HepG2 (cell line): ENCODE measurements around the gene RNU11. TPM values are rescaled to one million over a fixed set of nuclear protein-coding genes. Genes with fewer than 3 reads are reported as not detected.

ENCODE experiments used
- CHD2 ChIP-seq: IDR thresholded peaks from 2 replicates; pipeline ENCODE4 v1.6.1; 2011; ENCODE audit warnings: low read depth, low read length, improper control_type of control experiment
- EP300 ChIP-seq, 3 experiments: sonication (generic) in 1 of 3; formaldehyde crosslinking in 1 of 3; IDR thresholded peaks; 2 replicates each; pipeline versions ENCODE4 v1.5.1 to v1.6.1; 2011 to 2020; ENCODE audit warnings: low read depth in 2 of 3, low read length in 2 of 3, borderline replicate concordance in 1 of 3, improper control_type of control experiment in 1 of 3, mild to moderate bottlenecking in 1 of 3, missing genetic modification reagents in 1 of 3, moderate library complexity in 1 of 3
- GZF1 ChIP-seq: sonication (generic); formaldehyde crosslinking; IDR thresholded peaks from 2 replicates; pipeline ENCODE4 v1.5.1; 2020; ENCODE audit warnings: mild to moderate bottlenecking, missing genetic modification reagents
- MIER2 ChIP-seq: IDR thresholded peaks from 2 replicates; pipeline ENCODE4 v1.6.1; 2016; ENCODE audit warnings: missing biosample characterization, missing genetic modification reagents
- NAIF1 ChIP-seq: sonication (generic); formaldehyde crosslinking; IDR thresholded peaks from 2 replicates; pipeline ENCODE4 v1.5.0; 2020; ENCODE audit warnings: mild to moderate bottlenecking, missing genetic modification reagents, borderline replicate concordance
- NFE2L2 ChIP-seq: fragments of 150-350 bp; IDR thresholded peaks from 2 replicates; pipeline ENCODE4 v1.6.1; 2014; ENCODE audit warnings: low read length
- NR2C2 ChIP-seq: sonication (generic); formaldehyde crosslinking; IDR thresholded peaks from 2 replicates; pipeline ENCODE4 v1.4.0; 2020; ENCODE audit warnings: missing genetic modification reagents, mild to moderate bottlenecking, moderate library complexity, borderline replicate concordance
- NR3C1 ChIP-seq: sonication (generic); formaldehyde crosslinking; IDR thresholded peaks from 2 replicates; pipeline ENCODE4 v1.4.0; 2020; ENCODE audit warnings: missing genetic modification reagents
- PRPF4 ChIP-seq: fragments of 200-400 bp; formaldehyde crosslinking; IDR thresholded peaks from 2 replicates; pipeline ENCODE4 v1.6.1; 2016; ENCODE audit warnings: low read length, low read depth; ENCODE audit not compliant: poor library complexity, severe bottlenecking
- RFX3 ChIP-seq: IDR thresholded peaks from 2 replicates; pipeline ENCODE4 v1.6.1; 2016; ENCODE audit warnings: missing biosample characterization, missing genetic modification reagents
- RFXANK ChIP-seq: IDR thresholded peaks from 2 replicates; pipeline ENCODE4 v1.6.1; 2016
- SNAPC2 ChIP-seq: sonication (generic); formaldehyde crosslinking; IDR thresholded peaks from 2 replicates; pipeline ENCODE4 v1.8.1; 2022; ENCODE audit warnings: mild to moderate bottlenecking, missing genetic modification reagents
- TAF15 ChIP-seq: fragments of 200-400 bp; formaldehyde crosslinking; IDR thresholded peaks from one replicate; pipeline ENCODE4 v1.6.1; 2018; ENCODE audit warnings: mild to moderate bottlenecking, low read depth, low read length; ENCODE audit not compliant: poor library complexity, severe bottlenecking
- ZNF138 ChIP-seq: sonication (generic); formaldehyde crosslinking; IDR thresholded peaks from 2 replicates; pipeline ENCODE4 v1.5.0; 2020; ENCODE audit warnings: mild to moderate bottlenecking, low read depth, missing genetic modification reagents
- ZNF143 ChIP-seq: sonication (generic); formaldehyde crosslinking; IDR thresholded peaks from 2 replicates; pipeline ENCODE4 v1.4.0; 2020; ENCODE audit warnings: missing genetic modification reagents
- ZNF7 ChIP-seq: IDR thresholded peaks from 2 replicates; pipeline ENCODE4 v1.6.1; 2016; ENCODE audit warnings: missing biosample characterization, missing genetic modification reagents
- ZNF749 ChIP-seq: sonication (generic); formaldehyde crosslinking; IDR thresholded peaks from 2 replicates; pipeline ENCODE4 v1.8.0; 2022; ENCODE audit warnings: mild to moderate bottlenecking, missing genetic modification reagents, moderate library complexity, borderline replicate concordance
- polyA plus RNA-seq, 8 experiments: library from polyadenylated mRNA; depleted of rRNA in 3 of 8; stranded (reverse) in 7 of 8; unstranded in 1 of 8; fragments of >200 nt; fragmentation: Illumina TruSeq in 4 of 8; extraction: Trizol in 4 of 8; gene quantifications; 2 replicates each; pipeline versions ENCODE4 v1.2.1 to v1.2.3, GENCODE V29; 2011 to 2016; ENCODE audit warnings: low read depth in 4 of 8, missing spikeins in 1 of 8, mixed read lengths in 1 of 8; ENCODE audit not compliant: insufficient read depth in 1 of 8
- total RNA-seq, 5 experiments: library from RNA; depleted of rRNA; stranded (reverse); fragments of >200 nt; fragmentation: Illumina TruSeq; extraction: Trizol; gene quantifications; 2 replicates each; pipeline ENCODE4 v1.2.3, GENCODE V29; 2016; ENCODE audit warnings: low read depth in 1 of 5
- TF ChIP-seq, protein P1 (sequence below): sonication (generic); formaldehyde crosslinking; IDR thresholded peaks from 2 replicates; pipeline ENCODE4 v1.5.0; 2020; ENCODE audit warnings: missing genetic modification reagents, mild to moderate bottlenecking, borderline replicate concordance
- TF ChIP-seq, protein P2 (sequence below): sonication (generic); formaldehyde crosslinking; IDR thresholded peaks from 2 replicates; pipeline ENCODE4 v1.4.0; 2020; ENCODE audit warnings: missing genetic modification reagents, borderline replicate concordance
- TF ChIP-seq, protein P3 (sequence below): sonication (generic); formaldehyde crosslinking; IDR thresholded peaks from 2 replicates; pipeline ENCODE4 v1.4.0; 2020; ENCODE audit warnings: missing genetic modification reagents
- TF ChIP-seq, protein P4 (sequence below): IDR thresholded peaks from 2 replicates; pipeline ENCODE4 v1.6.1; 2016; ENCODE audit warnings: control low read depth
- TF ChIP-seq, protein P5 (sequence below), 2 experiments: fragments of 450-650 bp in 1 of 2; sonication (generic) in 1 of 2; formaldehyde crosslinking; IDR thresholded peaks; 2 replicates each; pipeline versions ENCODE4 v1.5.0 to v1.8.0; 2020 to 2022; ENCODE audit warnings: mild to moderate bottlenecking in 1 of 2, missing genetic modification reagents in 1 of 2
- TF ChIP-seq, protein P6 (sequence below): sonication (generic); formaldehyde crosslinking; IDR thresholded peaks from 2 replicates; pipeline ENCODE4 v1.8.1; 2022; ENCODE audit warnings: mild to moderate bottlenecking, missing genetic modification reagents

Gene RNU11
- total and polyA plus RNA-seq, 2 of the 13 experiments (the other 11 are each of a cell fraction or from before 2014, with no cell fraction given): not detected

DNA sequence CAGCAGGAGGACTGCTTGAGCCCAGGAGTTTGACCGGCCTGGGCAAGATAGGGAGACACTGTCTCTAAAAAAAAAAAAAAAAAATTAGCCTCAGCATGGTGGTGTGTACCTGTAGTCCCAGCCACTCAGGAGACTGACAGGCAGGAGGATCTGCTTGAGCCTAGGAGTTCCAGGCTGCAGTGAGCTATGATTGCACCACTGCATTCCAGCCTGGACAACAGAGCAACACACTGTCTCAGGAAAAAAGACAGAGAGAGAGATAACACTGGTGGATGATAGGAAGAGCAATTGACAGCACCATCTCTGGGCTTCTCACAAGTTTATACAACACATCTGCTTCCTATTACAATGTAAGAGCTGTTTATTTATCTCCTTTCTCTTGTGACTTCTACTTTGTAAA is 2.4 kb upstream of the RNU11 start (continued):
- TF ChIP-seq NR2C2 (CRISPR knock-in tag) (no peak), EP300 (IDR thresholded peaks at IDR 0.05; ENCODE audit: low read depth in 2 of 2, low read length in 2 of 2) (peak in 1 of 2 experiments; percentile 29; a peak in 1 of 4 replicates), EP300 (CRISPR knock-in tag; IDR thresholded peaks at IDR 0.05; ENCODE audit: borderline replicate concordance) (no peak), CHD2 (no peak), ZNF749 (no peak), RFXANK (CRISPR knock-in tag) (no peak), SNAPC2 (CRISPR knock-in tag) (no peak), NR3C1 (CRISPR knock-in tag) (no peak), NAIF1 (CRISPR knock-in tag) (no peak), GZF1 (no peak), ZNF7 (no peak), MIER2 (no peak), NFE2L2 (no peak), TAF15 (no peak), ZNF138 (no peak), RFX3 (CRISPR knock-in tag) (no peak), PRPF4 (no peak), ZNF143 (CRISPR knock-in tag) (no peak)
- TF ChIP-seq, protein P1, sequence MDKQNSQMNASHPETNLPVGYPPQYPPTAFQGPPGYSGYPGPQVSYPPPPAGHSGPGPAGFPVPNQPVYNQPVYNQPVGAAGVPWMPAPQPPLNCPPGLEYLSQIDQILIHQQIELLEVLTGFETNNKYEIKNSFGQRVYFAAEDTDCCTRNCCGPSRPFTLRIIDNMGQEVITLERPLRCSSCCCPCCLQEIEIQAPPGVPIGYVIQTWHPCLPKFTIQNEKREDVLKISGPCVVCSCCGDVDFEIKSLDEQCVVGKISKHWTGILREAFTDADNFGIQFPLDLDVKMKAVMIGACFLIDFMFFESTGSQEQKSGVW: no peak
- TF ChIP-seq, protein P2, sequence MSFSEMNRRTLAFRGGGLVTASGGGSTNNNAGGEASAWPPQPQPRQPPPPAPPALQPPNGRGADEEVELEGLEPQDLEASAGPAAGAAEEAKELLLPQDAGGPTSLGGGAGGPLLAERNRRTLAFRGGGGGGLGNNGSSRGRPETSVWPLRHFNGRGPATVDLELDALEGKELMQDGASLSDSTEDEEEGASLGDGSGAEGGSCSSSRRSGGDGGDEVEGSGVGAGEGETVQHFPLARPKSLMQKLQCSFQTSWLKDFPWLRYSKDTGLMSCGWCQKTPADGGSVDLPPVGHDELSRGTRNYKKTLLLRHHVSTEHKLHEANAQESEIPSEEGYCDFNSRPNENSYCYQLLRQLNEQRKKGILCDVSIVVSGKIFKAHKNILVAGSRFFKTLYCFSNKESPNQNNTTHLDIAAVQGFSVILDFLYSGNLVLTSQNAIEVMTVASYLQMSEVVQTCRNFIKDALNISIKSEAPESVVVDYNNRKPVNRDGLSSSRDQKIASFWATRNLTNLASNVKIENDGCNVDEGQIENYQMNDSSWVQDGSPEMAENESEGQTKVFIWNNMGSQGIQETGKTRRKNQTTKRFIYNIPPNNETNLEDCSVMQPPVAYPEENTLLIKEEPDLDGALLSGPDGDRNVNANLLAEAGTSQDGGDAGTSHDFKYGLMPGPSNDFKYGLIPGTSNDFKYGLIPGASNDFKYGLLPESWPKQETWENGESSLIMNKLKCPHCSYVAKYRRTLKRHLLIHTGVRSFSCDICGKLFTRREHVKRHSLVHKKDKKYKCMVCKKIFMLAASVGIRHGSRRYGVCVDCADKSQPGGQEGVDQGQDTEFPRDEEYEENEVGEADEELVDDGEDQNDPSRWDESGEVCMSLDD (CRISPR knock-in tag): no peak
- TF ChIP-seq, protein P3, sequence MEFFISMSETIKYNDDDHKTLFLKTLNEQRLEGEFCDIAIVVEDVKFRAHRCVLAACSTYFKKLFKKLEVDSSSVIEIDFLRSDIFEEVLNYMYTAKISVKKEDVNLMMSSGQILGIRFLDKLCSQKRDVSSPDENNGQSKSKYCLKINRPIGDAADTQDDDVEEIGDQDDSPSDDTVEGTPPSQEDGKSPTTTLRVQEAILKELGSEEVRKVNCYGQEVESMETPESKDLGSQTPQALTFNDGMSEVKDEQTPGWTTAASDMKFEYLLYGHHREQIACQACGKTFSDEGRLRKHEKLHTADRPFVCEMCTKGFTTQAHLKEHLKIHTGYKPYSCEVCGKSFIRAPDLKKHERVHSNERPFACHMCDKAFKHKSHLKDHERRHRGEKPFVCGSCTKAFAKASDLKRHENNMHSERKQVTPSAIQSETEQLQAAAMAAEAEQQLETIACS (CRISPR knock-in tag): no peak
- TF ChIP-seq, protein P4, sequence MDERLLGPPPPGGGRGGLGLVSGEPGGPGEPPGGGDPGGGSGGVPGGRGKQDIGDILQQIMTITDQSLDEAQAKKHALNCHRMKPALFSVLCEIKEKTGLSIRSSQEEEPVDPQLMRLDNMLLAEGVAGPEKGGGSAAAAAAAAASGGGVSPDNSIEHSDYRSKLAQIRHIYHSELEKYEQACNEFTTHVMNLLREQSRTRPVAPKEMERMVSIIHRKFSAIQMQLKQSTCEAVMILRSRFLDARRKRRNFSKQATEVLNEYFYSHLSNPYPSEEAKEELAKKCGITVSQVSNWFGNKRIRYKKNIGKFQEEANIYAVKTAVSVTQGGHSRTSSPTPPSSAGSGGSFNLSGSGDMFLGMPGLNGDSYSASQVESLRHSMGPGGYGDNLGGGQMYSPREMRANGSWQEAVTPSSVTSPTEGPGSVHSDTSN (CRISPR knock-in tag): peak; percentile 60; the same call in 1 of the 2 replicates
- TF ChIP-seq, protein P5, sequence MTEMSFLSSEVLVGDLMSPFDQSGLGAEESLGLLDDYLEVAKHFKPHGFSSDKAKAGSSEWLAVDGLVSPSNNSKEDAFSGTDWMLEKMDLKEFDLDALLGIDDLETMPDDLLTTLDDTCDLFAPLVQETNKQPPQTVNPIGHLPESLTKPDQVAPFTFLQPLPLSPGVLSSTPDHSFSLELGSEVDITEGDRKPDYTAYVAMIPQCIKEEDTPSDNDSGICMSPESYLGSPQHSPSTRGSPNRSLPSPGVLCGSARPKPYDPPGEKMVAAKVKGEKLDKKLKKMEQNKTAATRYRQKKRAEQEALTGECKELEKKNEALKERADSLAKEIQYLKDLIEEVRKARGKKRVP (CRISPR knock-in tag; IDR thresholded peaks at IDR 0.05): 0 out of 4 replicates have a peak, but pooled peaks of 1 of the 2 experiments have one; percentile 17
- TF ChIP-seq, protein P6, sequence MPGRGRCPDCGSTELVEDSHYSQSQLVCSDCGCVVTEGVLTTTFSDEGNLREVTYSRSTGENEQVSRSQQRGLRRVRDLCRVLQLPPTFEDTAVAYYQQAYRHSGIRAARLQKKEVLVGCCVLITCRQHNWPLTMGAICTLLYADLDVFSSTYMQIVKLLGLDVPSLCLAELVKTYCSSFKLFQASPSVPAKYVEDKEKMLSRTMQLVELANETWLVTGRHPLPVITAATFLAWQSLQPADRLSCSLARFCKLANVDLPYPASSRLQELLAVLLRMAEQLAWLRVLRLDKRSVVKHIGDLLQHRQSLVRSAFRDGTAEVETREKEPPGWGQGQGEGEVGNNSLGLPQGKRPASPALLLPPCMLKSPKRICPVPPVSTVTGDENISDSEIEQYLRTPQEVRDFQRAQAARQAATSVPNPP (CRISPR knock-in tag): no peak
